ENCODE results near the gene TXNRD3. TPM values are rescaled to one million over a fixed set of nuclear protein-coding genes. Genes with fewer than 3 reads are reported as not detected.

The TXNRD3 gene
- total and polyA plus RNA-seq, 4 donors: 7.0 to 11.0 (median 7.7) TPM

GRCh38 chr3:126557415-126557745 is 97.5 kb downstream of the TXNRD3 start:
- Histone ChIP-seq H3K4me3 (ENCODE audit: low read depth in 1 of 3, low read length in 3 of 3) (no peak overlapping the region), H3K9me3 (ENCODE audit: control insufficient read depth in 4 of 4, low read length in 3 of 4) (no peaks in the 10 kb centered on the region), H3K9ac (ENCODE audit: low read depth in 1 of 2, low read length in 2 of 2) (no peak overlapping the region), H3K27ac (ENCODE audit: low read depth in 1 of 2, low read length in 2 of 2) (no peak overlapping the region), H3K4me1 (ENCODE audit: control insufficient read depth in 4 of 4, insufficient read depth in 4 of 4, low read length in 3 of 4) (no peaks in the 10 kb centered on the region), H3K36me3 (ENCODE audit: control insufficient read depth in 4 of 4, insufficient read depth in 3 of 4, low read depth in 1 of 4, low read length in 3 of 4) (no peaks in the 10 kb centered on the region), H3K27me3 (ENCODE audit: control insufficient read depth in 4 of 4, insufficient read depth in 4 of 4, low read length in 3 of 4) (no peaks in the 10 kb centered on the region)
- TF ChIP-seq TAF1 (conservative IDR thresholded peaks at IDR 0.05): no peak
- TF ChIP-seq EGR1 (IDR thresholded peaks at IDR 0.05; ENCODE audit: low read depth in 2 of 2): no peak
- no peak for TF ChIP-seq HNF4G (IDR thresholded peaks at IDR 0.05)
- no peak for TF ChIP-seq NR2F2 (IDR thresholded peaks at IDR 0.05)
- TF ChIP-seq FOXA1 (IDR thresholded peaks at IDR 0.05): no peak
- no peak for TF ChIP-seq HNF4A (conservative IDR thresholded peaks at IDR 0.05)
- no peak for TF ChIP-seq MAX (IDR thresholded peaks at IDR 0.05)
- no peak for TF ChIP-seq ATF3 (IDR thresholded peaks at IDR 0.05)
- TF ChIP-seq REST (IDR thresholded peaks at IDR 0.05): no peak
- no peak for DNase-seq (ENCODE audit: low spot score)
- WGBS: 97% methylated on average over 11 of the region's 11 CpGs

Small RNA genes lying within 50 kb of the gene (small RNA-seq; reads per million reads assigned to genes)
- not detected for gene RNA5SP138

Other genes with a start within 250 kb of the TXNRD3 start
- 10 to 100 TPM; 17.2 to 42.3 TPM for gene ZXDC, start 179.2 kb downstream of the TXNRD3 start, total RNA-seq
- 10 to 100 TPM in 1 of 2 donors, 1 to 10 TPM in 1; 7.0 to 10.5 TPM for gene ZXDC, start 179.2 kb downstream of the TXNRD3 start, polyA plus RNA-seq
- gene UROC1, start 137.4 kb downstream of the TXNRD3 start, total RNA-seq: 10 to 100 TPM in 1 of 2 donors, 1 to 10 TPM in 1; 5.9 to 28.4 TPM
- gene UROC1, start 137.4 kb downstream of the TXNRD3 start, polyA plus RNA-seq: 10 to 100 TPM; 16.5 to 20.0 TPM
- 10 to 100 TPM; 19.7 to 39.1 TPM for gene CHST13, start 131.0 kb downstream of the TXNRD3 start, total RNA-seq
- 10 to 100 TPM; 22.1 to 28.3 TPM for gene CHST13, start 131.0 kb downstream of the TXNRD3 start, polyA plus RNA-seq
- not detected for gene C3orf22, start 96.2 kb downstream of the TXNRD3 start, total RNA-seq
- not detected for gene C3orf22, start 96.2 kb downstream of the TXNRD3 start, polyA plus RNA-seq
- 1 to 10 TPM; 2.0 to 2.9 TPM for gene CHCHD6, start 49.1 kb upstream of the TXNRD3 start, total RNA-seq
- gene CHCHD6, start 49.1 kb upstream of the TXNRD3 start, polyA plus RNA-seq: 1 to 10 TPM; 4.9 to 5.1 TPM

All from liver (tissue), 10 donors.